Measurements from ENCODE around the gene HPSE.

DNA sequence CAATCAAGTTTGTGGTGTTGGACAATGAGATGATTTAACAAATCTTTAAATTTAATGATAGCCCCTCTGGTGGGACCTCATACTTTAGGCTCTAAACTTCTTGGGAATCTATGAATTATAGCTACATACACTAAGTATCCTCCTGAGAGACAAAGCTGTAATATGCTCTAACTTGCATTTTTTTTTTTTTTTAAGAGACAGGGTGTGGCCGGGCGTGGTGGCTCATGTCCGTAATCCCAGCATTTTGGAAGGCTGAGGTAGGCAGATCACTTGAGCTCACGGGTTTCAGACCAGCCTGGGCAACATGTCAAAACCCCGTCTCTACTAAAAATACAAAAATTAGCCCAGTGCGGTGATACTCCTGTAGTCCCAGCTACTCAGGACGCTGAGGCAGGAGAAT, 26.7 kb downstream of the HPSE start:
- TF ChIP-seq, protein P1, sequence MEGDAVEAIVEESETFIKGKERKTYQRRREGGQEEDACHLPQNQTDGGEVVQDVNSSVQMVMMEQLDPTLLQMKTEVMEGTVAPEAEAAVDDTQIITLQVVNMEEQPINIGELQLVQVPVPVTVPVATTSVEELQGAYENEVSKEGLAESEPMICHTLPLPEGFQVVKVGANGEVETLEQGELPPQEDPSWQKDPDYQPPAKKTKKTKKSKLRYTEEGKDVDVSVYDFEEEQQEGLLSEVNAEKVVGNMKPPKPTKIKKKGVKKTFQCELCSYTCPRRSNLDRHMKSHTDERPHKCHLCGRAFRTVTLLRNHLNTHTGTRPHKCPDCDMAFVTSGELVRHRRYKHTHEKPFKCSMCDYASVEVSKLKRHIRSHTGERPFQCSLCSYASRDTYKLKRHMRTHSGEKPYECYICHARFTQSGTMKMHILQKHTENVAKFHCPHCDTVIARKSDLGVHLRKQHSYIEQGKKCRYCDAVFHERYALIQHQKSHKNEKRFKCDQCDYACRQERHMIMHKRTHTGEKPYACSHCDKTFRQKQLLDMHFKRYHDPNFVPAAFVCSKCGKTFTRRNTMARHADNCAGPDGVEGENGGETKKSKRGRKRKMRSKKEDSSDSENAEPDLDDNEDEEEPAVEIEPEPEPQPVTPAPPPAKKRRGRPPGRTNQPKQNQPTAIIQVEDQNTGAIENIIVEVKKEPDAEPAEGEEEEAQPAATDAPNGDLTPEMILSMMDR (IDR thresholded peaks at IDR 0.05; ENCODE audit: borderline replicate concordance, extremely low read depth, low read length, poor library complexity, severe bottlenecking): no peak
- no peak for TF ChIP-seq EZH2 (IDR thresholded peaks at IDR 0.05; ENCODE audit: borderline replicate concordance, low read depth, low read length, severe bottlenecking)

Data from DND-41 (cell line).